Stimulated activated CD4-positive, alpha-beta T cell treated with anti-CD3 and anti-CD28 coated beads, Interleukin-1b, Interleukin-23, amount 100 ng/mL, for 48 hours (primary cell): Measurements from ENCODE around the gene CD74.

Source experiments
- DNase-seq: peaks from one replicate; pipeline ENCODE4 v3.0.0-alpha.2; 2020

The CD74 gene

DNA sequence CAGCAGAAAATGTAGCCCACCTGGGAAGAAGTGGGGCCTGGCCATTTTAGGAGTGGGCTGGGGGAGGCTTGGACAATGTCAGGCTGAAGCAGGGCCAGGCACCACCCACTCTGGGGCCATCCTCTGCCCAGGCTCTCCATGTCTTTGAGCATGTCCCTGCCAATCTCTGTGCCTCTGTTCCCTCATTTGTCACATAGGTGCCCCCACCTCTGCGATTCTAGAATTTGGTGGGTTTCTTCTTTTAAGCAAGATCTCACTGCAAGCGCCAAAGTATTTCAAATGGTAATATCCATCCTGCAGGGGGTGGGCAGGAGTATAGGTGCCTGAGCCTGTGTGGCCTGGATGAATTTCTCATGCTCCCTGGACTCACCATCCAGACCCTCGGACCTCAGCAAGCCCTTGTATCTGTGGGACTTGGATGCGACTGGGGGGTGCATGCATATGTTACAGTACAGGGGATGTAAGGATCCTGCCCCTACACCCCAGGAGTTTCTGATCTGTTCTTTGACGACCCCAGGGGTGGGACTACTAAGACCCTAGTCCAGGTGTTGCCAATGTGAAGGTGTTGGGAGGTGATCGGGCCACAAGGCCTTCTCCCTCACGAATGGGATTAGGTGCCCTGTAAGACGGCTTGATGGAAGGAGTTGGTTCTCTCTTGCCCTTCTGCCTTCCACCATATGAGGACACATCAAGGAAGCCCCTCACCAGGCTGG, 4.3 kb downstream of the CD74 start:
- DNase-seq = no peak

DNA sequence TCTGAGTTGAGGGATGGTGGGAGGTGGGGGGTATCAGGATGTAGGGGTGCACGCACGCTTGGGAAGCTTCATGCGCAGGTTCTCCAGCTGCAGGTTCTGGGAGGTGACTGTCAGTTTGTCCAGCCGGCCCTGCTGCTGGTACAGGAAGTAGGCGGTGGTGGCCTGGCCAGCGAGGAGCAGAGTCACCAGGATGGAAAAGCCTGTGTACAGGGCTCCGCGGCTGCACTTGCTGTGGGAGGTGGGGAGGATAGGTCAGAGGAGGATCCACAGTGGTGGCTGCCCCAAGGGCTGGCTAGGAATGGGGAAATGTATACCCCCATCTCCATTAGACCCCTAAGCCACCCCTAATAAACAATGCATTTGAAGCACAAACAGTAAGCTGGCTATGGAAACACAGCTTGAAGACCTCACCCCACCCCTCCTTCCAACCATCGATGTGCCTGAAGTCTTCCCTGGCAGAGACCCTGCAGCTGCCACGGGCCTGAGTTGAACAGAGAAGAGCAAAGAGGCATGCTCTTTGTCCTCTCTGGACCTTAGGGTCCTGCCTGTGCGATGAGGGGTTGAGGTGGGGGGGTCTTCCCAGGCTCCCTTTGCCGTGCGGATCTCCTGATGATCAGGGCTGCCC, 5.5 kb downstream of the CD74 start:
- no peak for DNase-seq

GRCh38 chr5:150406723-150407095, 6.0 kb downstream of the CD74 start:
- DNase-seq = no peak

GRCh38 chr5:150406103-150406722, 6.5 kb downstream of the CD74 start:
- DNase-seq = no peak

DNA sequence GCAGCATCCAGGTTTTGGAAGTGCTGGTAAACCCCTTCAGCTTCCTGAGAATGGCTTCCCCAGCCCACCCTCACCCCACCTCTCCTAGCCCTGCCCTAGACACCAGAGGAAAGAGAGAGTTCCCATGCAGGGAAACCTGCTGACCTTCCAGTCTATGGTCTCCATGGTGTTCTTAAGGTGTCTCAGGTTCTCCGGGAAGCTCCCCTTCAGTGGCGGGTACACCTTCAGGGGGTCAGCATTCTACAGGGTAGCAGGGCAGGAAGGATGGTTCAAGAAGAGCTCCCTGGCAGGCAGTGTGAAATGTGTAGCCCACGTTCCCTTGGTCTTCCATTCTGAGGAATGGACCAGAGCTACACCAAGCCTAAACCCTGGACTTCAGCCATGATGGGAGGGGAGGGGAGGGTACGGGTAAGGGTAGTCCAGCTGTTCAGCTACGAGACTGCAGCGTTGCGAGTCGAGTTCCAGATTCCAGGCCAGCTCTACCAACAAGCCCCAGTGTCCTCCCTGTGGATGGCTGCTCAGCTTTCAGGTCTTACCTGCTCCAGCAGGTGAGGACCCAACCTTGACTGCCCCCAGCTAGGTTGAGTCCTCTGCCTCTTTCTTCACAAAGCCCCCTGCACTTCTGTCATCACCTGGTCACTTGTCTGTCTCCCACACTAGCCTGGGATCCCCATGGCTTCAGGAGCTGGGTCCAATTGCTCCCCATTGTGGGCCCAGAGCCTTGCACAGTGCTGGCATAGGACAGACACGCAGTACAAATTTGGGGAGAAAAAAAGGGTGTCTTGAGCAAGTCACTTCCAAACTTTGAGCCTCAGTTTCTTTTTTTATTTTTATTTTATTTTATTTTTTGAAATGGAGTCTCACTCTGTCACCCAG, 7.5 kb downstream of the CD74 start:
- no peak for DNase-seq

- DNase-seq = no peak
Measured at GRCh38 chr5:150404535-150404934, 8.2 kb downstream of the CD74 start.

GRCh38 chr5:150404121-150404520, 8.6 kb downstream of the CD74 start:
- no peak for DNase-seq

DNA sequence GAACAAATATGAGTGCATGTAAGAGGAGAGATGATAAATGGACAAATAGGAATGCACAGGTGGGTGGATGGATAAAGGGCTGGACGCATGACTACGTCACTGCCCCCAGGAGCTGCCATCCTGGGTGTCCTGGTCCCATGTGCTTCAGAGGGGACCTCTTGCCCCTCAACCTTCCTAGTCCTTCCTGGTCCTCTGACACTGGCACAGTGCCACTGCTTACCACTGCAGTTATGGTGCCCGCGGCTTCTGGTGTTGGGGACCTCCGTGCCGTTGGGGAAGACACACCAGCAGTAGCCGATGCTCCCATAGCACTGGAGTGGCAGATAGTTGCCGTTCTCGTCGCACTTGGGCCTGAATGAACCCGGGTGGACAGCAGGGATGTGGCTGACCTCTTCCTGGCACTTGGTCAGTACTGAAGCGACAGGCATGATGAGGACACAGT, 9.8 kb downstream of the CD74 start:
- no peak for DNase-seq

DNA sequence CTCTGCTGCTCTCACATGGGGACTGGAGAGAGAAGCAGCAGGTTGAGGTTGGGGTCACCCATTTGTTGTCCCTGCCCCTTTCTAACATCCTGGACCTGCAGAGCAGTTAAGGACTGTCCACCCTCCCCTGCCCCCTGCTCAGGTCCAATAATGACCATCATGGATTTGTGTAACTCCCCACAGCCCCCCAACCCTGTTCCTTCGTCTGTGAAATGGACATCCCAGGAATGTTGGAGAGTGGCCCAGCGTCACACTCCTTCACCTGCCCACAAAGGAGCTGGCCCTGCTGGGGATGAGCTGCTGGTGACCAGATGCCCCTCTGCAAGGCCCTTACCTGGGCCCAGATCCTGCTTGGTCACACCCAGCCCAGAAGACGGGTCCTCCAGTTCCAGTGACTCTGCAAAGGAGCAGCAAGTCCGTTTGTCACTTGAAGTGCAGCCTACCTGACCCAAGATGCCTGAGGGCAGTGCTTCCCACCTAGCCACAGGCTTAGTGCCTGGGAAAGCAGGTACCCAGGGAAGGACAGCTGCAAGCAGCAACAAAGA, 10.4 kb downstream of the CD74 start:
- DNase-seq = no peak

DNA sequence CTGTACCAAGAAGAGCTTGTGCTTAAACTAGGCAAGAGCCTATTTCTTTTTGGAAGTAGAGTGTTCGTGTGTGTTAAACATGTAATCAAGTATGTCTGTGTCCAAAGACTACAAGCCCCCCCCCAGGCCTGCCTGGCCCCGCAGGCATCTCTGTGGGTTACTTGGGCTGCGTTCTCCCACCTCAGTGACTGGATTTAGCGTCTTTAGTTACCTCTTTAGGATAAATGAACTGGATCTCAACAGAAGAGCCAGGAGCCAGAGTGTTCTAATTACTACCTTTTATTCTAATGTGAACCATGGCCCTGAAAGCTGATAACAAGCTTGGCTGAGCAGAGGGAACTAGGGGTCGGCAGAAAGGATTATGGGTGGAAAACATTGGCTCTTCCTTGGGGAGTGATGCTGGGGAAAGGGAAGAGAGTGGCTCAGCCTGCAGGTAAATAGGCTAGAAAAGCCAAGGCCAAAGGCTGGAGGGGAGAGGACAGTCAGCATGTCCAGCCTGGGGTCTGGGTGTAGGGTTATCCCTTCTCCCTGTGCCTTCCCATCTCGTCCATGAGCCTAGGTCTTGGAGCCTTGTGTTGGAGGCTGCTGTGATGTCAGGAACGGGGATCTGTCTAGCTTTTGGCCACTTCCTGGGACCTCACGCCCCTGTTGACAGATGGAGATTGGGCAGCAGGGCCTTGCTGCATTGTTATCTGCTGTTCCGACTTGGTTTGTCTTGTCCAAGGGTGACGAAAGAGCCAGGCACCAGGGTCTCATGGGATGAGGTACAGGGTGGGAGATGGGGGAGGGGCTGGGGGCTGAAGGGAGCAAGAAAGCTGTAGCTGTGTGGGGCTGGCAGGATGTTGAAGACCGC, 11.1 kb downstream of the CD74 start:
- DNase-seq = no peak

DNA sequence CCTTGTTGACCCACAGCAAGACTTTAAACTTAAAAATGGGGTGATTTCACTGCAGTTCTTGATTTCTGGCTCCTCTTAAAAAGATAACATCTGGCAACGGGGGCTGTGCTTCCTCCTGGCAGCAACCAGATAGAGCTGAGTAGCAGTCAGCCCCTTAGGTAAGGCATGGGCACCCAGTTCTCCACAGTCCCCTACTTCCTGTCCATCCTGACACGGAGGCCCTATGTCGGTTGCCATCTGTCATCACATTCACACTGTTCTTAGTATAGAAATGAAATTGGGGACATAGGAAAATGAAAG, 11.7 kb downstream of the CD74 start:
- no peak for DNase-seq

DNA sequence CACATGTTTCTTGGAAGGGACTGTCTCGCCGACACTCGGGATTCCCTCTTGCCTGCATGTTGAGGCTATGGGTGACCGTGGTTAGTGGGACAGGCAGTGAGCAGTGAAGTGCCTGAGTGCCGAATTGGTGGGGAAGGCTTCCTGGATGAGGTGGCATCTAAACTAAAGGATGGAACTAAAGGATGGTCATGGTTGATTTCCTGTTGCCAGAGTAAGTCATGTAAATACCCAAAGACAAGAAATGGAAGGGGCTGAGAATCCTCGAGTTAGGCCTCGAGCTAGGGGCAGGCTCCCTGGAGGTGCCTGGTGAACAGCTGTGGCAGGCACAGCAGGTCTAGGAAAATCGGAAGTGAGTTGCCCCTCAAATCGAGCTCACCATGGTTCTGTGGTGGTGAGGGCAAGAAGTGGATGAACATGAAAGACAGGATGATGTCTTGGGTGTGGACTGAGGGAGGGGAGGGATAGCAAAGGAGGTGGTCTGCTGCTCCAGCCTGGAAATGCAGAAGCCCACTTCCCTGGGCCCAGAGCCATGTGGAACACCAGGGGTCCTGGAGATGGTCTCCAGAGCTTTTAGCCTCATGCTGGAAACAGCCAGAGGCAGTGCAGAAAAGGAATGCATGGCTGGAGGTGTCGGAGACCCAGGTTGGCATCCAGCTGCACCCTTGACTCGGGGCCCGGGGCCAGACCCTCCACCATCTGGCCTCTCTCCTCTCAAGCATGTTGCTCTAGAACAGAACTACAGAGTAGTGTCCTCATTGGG, 12.2 kb downstream of the CD74 start:
- no peak for DNase-seq

GRCh38 chr5:150399524-150400211, 13.0 kb downstream of the CD74 start:
- no peak for DNase-seq

GRCh38 chr5:150398722-150399523, 13.8 kb downstream of the CD74 start:
- peak; percentile 19 for DNase-seq

DNA sequence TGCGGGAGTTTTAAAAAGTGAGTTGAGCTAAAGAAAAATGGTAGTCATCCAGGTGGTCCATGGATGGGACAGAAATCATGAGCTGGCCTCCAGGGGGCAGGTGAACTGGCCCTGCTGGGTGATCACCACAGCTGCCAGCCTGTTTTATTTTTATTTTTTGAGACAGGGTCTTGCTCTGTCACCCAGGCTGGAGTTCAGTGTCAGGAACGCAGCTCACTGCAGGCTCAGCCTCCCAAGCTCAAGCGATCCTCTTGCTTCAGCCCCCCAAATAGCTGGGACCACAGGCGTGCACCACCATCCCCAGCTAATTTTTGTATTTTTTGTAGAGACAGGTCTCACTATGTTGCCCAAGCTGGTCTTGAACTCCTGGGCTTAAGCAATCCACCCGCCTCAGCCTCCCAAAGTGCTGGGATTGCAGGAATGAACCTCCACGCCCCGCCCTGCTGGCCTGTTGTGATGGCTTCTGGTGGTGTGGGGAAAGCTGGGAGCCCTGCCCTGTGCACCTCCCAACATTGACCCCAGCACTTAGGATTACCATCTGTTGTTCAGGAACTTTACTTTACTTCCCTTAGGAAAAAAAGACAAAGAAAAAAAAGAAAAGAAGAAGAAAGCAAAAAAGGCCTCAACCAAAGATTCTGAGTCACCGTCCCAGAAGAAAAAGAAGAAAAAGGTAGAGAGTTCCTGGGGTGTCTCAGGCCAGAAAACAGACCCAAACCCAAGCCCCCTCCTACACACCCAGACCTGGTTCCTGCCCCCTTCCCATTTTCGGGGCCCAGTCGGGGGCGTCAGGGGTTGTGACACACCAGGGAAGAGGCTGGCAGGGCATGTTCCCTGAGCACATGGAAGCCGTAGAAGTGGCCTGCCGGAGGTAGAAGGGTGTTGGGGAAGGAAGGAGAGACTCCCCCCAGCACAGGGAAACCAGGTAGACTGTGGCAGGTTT, 14.7 kb downstream of the CD74 start:
- DNase-seq = no peak

- no peak for DNase-seq
Measured at GRCh38 chr5:150397146-150397781, 15.4 kb downstream of the CD74 start.

- no peak for DNase-seq
Measured at GRCh38 chr5:150396267-150396666, 16.4 kb downstream of the CD74 start.

DNA sequence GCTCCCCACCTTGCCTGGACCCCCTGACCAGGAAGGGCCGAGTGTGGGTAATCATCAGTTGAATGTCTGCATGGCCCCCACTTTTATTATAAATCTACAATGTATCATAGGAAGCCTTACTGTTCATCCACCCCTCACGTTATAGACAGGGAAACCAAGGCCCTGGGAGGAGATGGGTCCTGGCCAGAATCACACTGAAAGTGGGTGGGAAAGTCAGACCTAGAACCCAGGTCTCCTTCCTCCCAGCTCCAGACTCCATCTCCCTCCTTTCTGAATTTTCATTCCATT, 17.1 kb downstream of the CD74 start:
- no peak for DNase-seq
